ENCODE results near the gene CCDC183. TPM values are rescaled to one million over a fixed set of nuclear protein-coding genes. Genes with fewer than 3 reads are reported as not detected.

Gene CCDC183
- total RNA-seq, 1 donor from 2014 or later, result 0.89 TPM

DNA sequence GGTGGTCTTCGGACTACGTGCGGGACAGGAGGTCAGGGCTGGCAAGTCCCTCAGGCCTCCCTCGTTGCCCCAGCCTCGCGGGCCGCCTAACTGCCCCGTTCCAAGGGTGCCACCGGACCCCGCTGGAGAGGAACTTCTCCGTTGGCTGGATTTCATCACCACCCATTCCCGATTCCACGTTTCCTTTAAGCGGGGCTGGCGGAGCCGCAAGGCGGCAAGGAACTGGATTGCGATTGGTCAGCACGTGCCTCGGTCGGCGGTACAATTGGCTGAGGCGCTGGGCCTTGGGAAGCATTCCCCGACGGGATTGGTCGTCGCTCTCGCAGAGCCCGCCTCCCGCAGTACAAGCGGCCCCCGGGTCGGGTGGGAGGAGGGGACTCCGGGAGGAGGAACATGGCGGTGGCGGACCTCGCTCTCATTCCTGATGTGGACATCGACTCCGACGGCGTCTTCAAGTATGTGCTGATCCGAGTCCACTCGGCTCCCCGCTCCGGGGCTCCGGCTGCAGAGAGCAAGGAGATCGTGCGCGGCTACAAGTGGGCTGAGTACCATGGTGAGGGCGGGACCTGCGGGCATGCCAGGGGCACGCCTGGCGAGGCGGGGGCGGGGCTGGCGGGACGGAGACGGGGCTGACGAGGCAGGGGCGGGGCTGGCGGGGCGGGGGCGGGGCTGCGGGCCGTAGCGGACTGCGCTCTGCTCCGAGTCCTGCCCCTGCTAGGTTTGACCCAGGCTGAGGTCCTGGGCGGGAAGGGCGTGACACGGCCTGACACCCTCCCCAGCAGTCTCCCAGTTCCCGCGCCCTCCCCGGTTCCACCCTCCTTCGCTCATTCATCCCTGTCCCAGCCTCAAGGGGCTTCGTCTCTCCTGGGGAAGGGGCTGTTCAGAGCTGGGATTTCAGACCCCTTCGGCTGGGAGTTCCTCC lies 53.2 kb downstream of the CCDC183 start, which contains the start of gene PHPT1:
PHPT1 (plus strand) TSS at position 372 of the 922 bp plus-strand sequence; CDS start at position 394, 22 bp downstream.
- no peaks in the 10 kb centered on the region for H3K27me3 Mint-ChIP-seq (ENCODE audit: unreplicated experiment)

DNA sequence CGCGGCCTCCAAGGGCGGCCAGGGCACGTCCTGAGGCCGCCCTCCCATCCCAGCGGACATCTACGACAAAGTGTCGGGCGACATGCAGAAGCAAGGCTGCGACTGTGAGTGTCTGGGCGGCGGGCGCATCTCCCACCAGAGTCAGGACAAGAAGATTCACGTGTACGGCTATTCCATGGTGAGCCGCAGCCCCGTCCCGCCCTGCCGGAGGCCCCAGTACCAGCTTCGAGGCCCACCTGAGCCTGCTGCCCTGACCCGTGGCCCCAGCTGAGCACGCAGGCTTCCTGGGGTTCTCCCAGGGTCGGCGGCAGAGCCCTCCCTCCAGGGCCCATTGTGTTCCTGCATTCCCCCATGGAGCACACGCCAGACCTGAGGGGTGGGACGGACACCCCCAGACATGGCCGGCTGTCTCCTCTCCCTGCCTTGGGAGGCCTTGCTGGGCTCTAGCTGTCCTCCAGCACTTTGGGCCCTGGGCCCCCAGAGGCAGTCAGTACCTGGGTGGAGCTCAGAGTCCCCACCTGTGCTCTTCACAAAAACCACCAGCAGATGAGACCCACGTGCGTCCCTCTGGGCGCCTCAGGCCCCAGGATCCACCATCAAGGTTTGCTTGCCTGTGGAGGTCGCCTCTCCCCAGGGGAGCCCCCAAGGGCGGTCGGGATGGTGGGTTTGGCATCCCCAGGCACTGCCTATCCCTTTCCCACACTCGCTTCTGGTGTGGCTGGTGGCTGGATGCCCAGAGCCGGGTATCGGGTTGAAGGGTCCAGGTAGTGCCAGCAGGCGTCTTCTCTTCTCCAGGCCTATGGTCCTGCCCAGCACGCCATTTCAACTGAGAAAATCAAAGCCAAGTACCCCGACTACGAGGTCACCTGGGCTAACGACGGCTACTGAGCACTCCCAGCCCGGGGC lies 54.1 kb downstream of the CCDC183 start:
- Mint-ChIP-seq H3K27me3 (ENCODE audit: unreplicated experiment) (no peaks in the 10 kb centered on the region), H3K4me3 (ENCODE audit: unreplicated experiment) (peak overlapping the region; percentile 94), H3K9me3 (ENCODE audit: unreplicated experiment) (no peaks in the 10 kb centered on the region), H3K36me3 (ENCODE audit: unreplicated experiment) (no peaks in the 10 kb centered on the region), H3K27ac (ENCODE audit: unreplicated experiment) (peak overlapping the region; percentile 83), H3K4me1 (ENCODE audit: unreplicated experiment) (peaks cover 22% of the 10 kb centered on the region)
- DNase-seq (ENCODE audit: extremely low spot score, unreplicated experiment), result no peak
- TF ChIP-seq CTCF (IDR thresholded peaks at IDR 0.05), result no peak

More for the DNA sequence above, 53.2 kb downstream of the CCDC183 start, which contains the start of gene PHPT1:
- Mint-ChIP-seq H3K9me3 (ENCODE audit: unreplicated experiment) (no peaks in the 10 kb centered on the region), H3K36me3 (ENCODE audit: unreplicated experiment) (no peaks in the 10 kb centered on the region), H3K4me1 (ENCODE audit: unreplicated experiment) (peaks cover 22% of the 10 kb centered on the region), H3K4me3 (ENCODE audit: unreplicated experiment) (peak within 1 kb of the TSS; percentile 94), H3K27ac (ENCODE audit: unreplicated experiment) (peak within 1 kb of the TSS; percentile 97)
- no peak for TF ChIP-seq CTCF (IDR thresholded peaks at IDR 0.05)
- peak; percentile 100 for DNase-seq (ENCODE audit: extremely low spot score, unreplicated experiment)

GRCh38 chr9:136850866-136851775 lies 55.0 kb downstream of the CCDC183 start:
- no peak for TF ChIP-seq CTCF (IDR thresholded peaks at IDR 0.05)
- H3K27me3 Mint-ChIP-seq (ENCODE audit: unreplicated experiment), result no peaks in the 10 kb centered on the region
- H3K4me3 Mint-ChIP-seq (ENCODE audit: unreplicated experiment), result peak overlapping the region; percentile 94
- H3K9me3 Mint-ChIP-seq (ENCODE audit: unreplicated experiment), result no peaks in the 10 kb centered on the region
- peaks cover 22% of the 10 kb centered on the region for H3K4me1 Mint-ChIP-seq (ENCODE audit: unreplicated experiment)
- no peaks in the 10 kb centered on the region for H3K36me3 Mint-ChIP-seq (ENCODE audit: unreplicated experiment)
- H3K27ac Mint-ChIP-seq (ENCODE audit: unreplicated experiment), result no peak overlapping the region
- DNase-seq (ENCODE audit: extremely low spot score, unreplicated experiment), result no peak

- Mint-ChIP-seq H3K9me3 (ENCODE audit: unreplicated experiment) (no peaks in the 10 kb centered on the region), H3K4me3 (ENCODE audit: unreplicated experiment) (no peak within 1 kb of the TSS), H3K27ac (ENCODE audit: unreplicated experiment) (no peak within 1 kb of the TSS), H3K36me3 (ENCODE audit: unreplicated experiment) (no peaks in the 10 kb centered on the region), H3K4me1 (ENCODE audit: unreplicated experiment) (peaks cover 17% of the 10 kb centered on the region), H3K27me3 (ENCODE audit: unreplicated experiment) (no peaks in the 10 kb centered on the region)
- no peak for DNase-seq (ENCODE audit: extremely low spot score, unreplicated experiment)
- no peak for TF ChIP-seq CTCF (IDR thresholded peaks at IDR 0.05)
Observed at GRCh38 chr9:136851941-136852663, 56.0 kb downstream of the CCDC183 start, which contains the start of gene MAMDC4. Gene MAMDC4 (plus strand): TSS chr9:136852346. CDS start chr9:136852417, 71 bp downstream.

Measured in osteocyte (in vitro differentiated cells).